K562 (cell line): ENCODE data around the gene GYPC. TPM values are rescaled to one million over a fixed set of nuclear protein-coding genes. Genes with fewer than 3 reads are reported as not detected.

ENCODE experiments used
- CEBPB ChIP-seq: fragments of 450-650 bp; IDR thresholded peaks from 2 replicates; pipeline ENCODE4 v1.6.1; 2016; ENCODE audit warnings: missing genetic modification characterization, missing compliant biosample characterization
- CREB1 ChIP-seq, 2 experiments: sonication (generic) in 1 of 2; formaldehyde crosslinking in 1 of 2; IDR thresholded peaks; 2 replicates each; pipeline versions ENCODE4 v1.6.1 to v1.8.0; 2012 to 2022; ENCODE audit warnings: inconsistent platforms in 1 of 2, mild to moderate bottlenecking in 1 of 2, missing genetic modification reagents in 1 of 2, moderate library complexity in 1 of 2
- ETV5 ChIP-seq: sonication (generic); formaldehyde crosslinking; IDR thresholded peaks from 2 replicates; pipeline ENCODE4 v1.4.0; 2020; ENCODE audit warnings: low read depth, mild to moderate bottlenecking, missing genetic modification reagents
- GTF2A2 ChIP-seq: IDR thresholded peaks from 2 replicates; pipeline ENCODE4 v1.6.1; 2016; ENCODE audit warnings: mild to moderate bottlenecking, missing genetic modification characterization, missing compliant biosample characterization
- HDAC2 ChIP-seq: fragments of 450-650 bp; IDR thresholded peaks from 2 replicates; pipeline ENCODE4 v1.6.1; 2016; ENCODE audit warnings: mild to moderate bottlenecking
- HDAC6 ChIP-seq: IDR thresholded peaks from 2 replicates; pipeline ENCODE4 v1.6.1; 2012; ENCODE audit warnings: low read depth, mild to moderate bottlenecking, control low read depth, inconsistent platforms, low read length, moderate library complexity
- HMGN3 ChIP-seq: IDR thresholded peaks from 2 replicates; pipeline ENCODE4 v1.6.1; 2011; ENCODE audit warnings: borderline replicate concordance, low read depth, mild to moderate bottlenecking, mixed read lengths, low read length; ENCODE audit not compliant: insufficient read length; ENCODE audit errors: extremely low read depth
- KDM4B ChIP-seq, 2 experiments: fragments of 450-650 bp in 1 of 2; sonication (generic) in 1 of 2; IDR thresholded peaks; 2 replicates each; pipeline ENCODE4 v1.6.1; 2016 to 2017; ENCODE audit warnings: borderline replicate concordance in 2 of 2, antibody characterized with exemption in 1 of 2, low read depth in 1 of 2, mild to moderate bottlenecking in 1 of 2
- MYNN ChIP-seq, 2 experiments: sonication (generic); formaldehyde crosslinking in 1 of 2; IDR thresholded peaks; 2 replicates each; pipeline versions ENCODE4 v1.5.0 to v1.6.1; 2016 to 2020; ENCODE audit warnings: antibody characterized with exemption in 1 of 2, missing genetic modification reagents in 1 of 2
- NFATC3 ChIP-seq: fragments of 450-650 bp; IDR thresholded peaks from 2 replicates; pipeline ENCODE4 v1.6.1; 2017; ENCODE audit warnings: mild to moderate bottlenecking
- NFYB ChIP-seq: IDR thresholded peaks from 2 replicates; pipeline ENCODE4 v1.6.1; 2011; ENCODE audit warnings: mild to moderate bottlenecking, moderate library complexity; ENCODE audit not compliant: insufficient read length; ENCODE audit errors: extremely low read depth
- RNF2 ChIP-seq: sonication (generic); IDR thresholded peaks from 2 replicates; pipeline ENCODE4 v1.6.1; 2016
- TAF9B ChIP-seq: fragments of 450-650 bp; IDR thresholded peaks from 2 replicates; pipeline ENCODE4 v1.6.1; 2018; ENCODE audit warnings: mild to moderate bottlenecking; ENCODE audit not compliant: partially characterized antibody
- TEAD4 ChIP-seq, 2 experiments: sonication (generic) in 1 of 2; formaldehyde crosslinking in 1 of 2; IDR thresholded peaks; 2 replicates each; pipeline versions ENCODE4 v1.6.1 to v1.8.0; 2012 to 2022; ENCODE audit warnings: borderline replicate concordance in 1 of 2, inconsistent platforms in 1 of 2, low read length in 1 of 2, mild to moderate bottlenecking in 1 of 2, missing genetic modification reagents in 1 of 2
- ZNF174 ChIP-seq: fragments of 250-450 bp; sonication (Bioruptor Pico); IDR thresholded peaks from 2 replicates; pipeline ENCODE4 v1.4.0; 2020; ENCODE audit warnings: mild to moderate bottlenecking
- ZNF197 ChIP-seq: fragments of 200-800 bp; sonication (Bioruptor generic); IDR thresholded peaks from 2 replicates; pipeline ENCODE4 v1.6.1; 2016; ENCODE audit warnings: low read depth, missing genetic modification characterization, missing compliant biosample characterization
- ZNF311 ChIP-seq: fragments of 250-450 bp; sonication (Bioruptor Pico); IDR thresholded peaks from 2 replicates; pipeline ENCODE4 v1.4.0; 2020; ENCODE audit warnings: mild to moderate bottlenecking, moderate library complexity
- ZNF41 ChIP-seq: fragments of 250-450 bp; sonication (Bioruptor Pico); conservative IDR thresholded peaks from 2 replicates; pipeline ENCODE4 v1.4.0; 2020; ENCODE audit warnings: mild to moderate bottlenecking
- ZNF695 ChIP-seq: fragments of 450-650 bp; formaldehyde crosslinking; IDR thresholded peaks from 2 replicates; pipeline ENCODE4 v1.4.0; 2020; ENCODE audit warnings: mild to moderate bottlenecking, moderate library complexity
- polyA plus RNA-seq, 8 experiments: library from polyadenylated mRNA; depleted of rRNA in 4 of 8; stranded (reverse) in 5 of 8; unstranded in 3 of 8; fragments of >200 nt; fragmentation: Nextera tagmentation in 2 of 8; fragmentation: Illumina TruSeq in 1 of 8; extraction: Ambion mirVana in 2 of 8; extraction: Trizol in 1 of 8; gene quantifications; 2 replicates each; pipeline versions ENCODE4 v1.2.1 to v1.2.3, GENCODE V29; 2011 to 2014; ENCODE audit warnings: inconsistent platforms in 1 of 8, missing spikeins in 1 of 8
- total RNA-seq, 7 experiments: library from RNA; depleted of rRNA in 6 of 7; stranded (reverse); fragments of >200 nt in 6 of 7; fragmentation: Illumina TruSeq in 2 of 7; extraction: Trizol in 2 of 7; gene quantifications; 2 replicates each; pipeline versions ENCODE4 v1.2.1 to v1.2.3, GENCODE V29; 2011 to 2021; ENCODE audit warnings: low replicate concordance in 1 of 7
- TF ChIP-seq, protein P1 (sequence below): sonication (generic); formaldehyde crosslinking; IDR thresholded peaks from 2 replicates; pipeline ENCODE4 v1.8.0; 2023; ENCODE audit warnings: mild to moderate bottlenecking, missing genetic modification reagents
- TF ChIP-seq, protein P2 (sequence below): fragments of 450-650 bp; IDR thresholded peaks from 2 replicates; pipeline ENCODE4 v1.6.1; 2016; ENCODE audit warnings: antibody characterized with exemption
- TF ChIP-seq, protein P3 (sequence below): fragments of 450-650 bp; IDR thresholded peaks from 2 replicates; pipeline ENCODE4 v1.6.1; 2016

Gene GYPC
- total and polyA plus RNA-seq, 9 of the 15 experiments (the other 6 are each of a cell fraction or from before 2014, with no cell fraction given) = 50.6 to 282 (median 194) TPM

DNA sequence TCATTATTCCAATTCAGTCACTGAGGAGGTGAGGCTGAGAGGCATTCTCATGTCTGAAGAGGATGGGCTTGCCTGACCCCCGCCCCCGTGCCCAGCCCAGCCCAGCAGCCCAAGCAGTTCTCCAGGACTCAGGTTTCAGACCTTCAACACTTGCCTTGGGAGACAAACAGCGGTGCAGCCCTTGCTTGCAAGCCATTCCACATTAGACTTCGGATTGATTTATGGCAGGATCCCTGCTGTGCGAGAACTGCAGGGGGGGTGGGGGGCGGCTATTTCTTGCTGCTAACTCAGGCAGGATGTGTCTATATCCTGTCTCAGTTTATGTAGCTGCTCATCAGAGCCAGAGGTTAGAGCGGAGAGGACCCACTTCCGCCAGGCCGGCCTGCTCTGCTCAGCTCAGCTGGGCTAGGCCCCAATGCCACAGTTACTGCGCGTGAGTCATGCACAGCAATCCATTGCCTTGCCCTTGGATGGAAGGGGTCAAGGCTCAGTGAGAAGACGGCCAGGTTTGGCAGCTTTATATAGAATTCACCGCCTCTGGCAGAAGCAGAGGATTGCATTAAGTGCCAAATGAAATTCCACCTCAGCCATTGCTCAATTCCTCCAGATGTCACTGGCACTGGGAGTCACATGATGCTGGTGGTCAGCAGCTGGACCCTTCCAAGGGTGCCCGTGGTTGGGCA lies 1.8 kb downstream of the GYPC start (continued):
- TF ChIP-seq ZNF41 (CRISPR knock-in tag) (no peak), TEAD4 (IDR thresholded peaks at IDR 0.05; ENCODE audit: low read length) (peak; percentile 38; the same call in 1 of the 2 replicates), TEAD4 (CRISPR knock-in tag; IDR thresholded peaks at IDR 0.05; ENCODE audit: borderline replicate concordance) (no peak), HDAC6 (no peak), MYNN (IDR thresholded peaks at IDR 0.05) (peak; percentile 76; the same call in 1 of the 2 replicates), MYNN (CRISPR knock-in tag; IDR thresholded peaks at IDR 0.05) (no peak), TAF9B (peak; percentile 82), CREB1 (IDR thresholded peaks at IDR 0.05) (0 out of 2 replicates have a peak, but pooled peaks have one; percentile 36), CREB1 (CRISPR knock-in tag; IDR thresholded peaks at IDR 0.05) (no peak), CEBPB (tag) (peak; percentile 80), ZNF311 (0 out of 2 replicates have a peak, but pooled peaks have one; percentile 17), ZNF695 (no peak), KDM4B (IDR thresholded peaks at IDR 0.05; ENCODE audit: borderline replicate concordance in 2 of 2, low read depth in 1 of 2) (peak in 1 of 2 experiments; percentile 87; a peak in 1 of 4 replicates), HDAC2 (peak; percentile 24; the same call in 1 of the 2 replicates), RNF2 (peak; percentile 78; the same call in 1 of the 2 replicates), HMGN3 (peak; percentile 19), GTF2A2 (tag) (no peak), NFYB (no peak), ZNF197 (CRISPR knock-in tag) (0 out of 2 replicates have a peak, but pooled peaks have one; percentile 27), ZNF174 (CRISPR knock-in tag) (no peak), ETV5 (CRISPR knock-in tag) (peak; percentile 87), NFATC3 (no peak)
- TF ChIP-seq, protein P1, sequence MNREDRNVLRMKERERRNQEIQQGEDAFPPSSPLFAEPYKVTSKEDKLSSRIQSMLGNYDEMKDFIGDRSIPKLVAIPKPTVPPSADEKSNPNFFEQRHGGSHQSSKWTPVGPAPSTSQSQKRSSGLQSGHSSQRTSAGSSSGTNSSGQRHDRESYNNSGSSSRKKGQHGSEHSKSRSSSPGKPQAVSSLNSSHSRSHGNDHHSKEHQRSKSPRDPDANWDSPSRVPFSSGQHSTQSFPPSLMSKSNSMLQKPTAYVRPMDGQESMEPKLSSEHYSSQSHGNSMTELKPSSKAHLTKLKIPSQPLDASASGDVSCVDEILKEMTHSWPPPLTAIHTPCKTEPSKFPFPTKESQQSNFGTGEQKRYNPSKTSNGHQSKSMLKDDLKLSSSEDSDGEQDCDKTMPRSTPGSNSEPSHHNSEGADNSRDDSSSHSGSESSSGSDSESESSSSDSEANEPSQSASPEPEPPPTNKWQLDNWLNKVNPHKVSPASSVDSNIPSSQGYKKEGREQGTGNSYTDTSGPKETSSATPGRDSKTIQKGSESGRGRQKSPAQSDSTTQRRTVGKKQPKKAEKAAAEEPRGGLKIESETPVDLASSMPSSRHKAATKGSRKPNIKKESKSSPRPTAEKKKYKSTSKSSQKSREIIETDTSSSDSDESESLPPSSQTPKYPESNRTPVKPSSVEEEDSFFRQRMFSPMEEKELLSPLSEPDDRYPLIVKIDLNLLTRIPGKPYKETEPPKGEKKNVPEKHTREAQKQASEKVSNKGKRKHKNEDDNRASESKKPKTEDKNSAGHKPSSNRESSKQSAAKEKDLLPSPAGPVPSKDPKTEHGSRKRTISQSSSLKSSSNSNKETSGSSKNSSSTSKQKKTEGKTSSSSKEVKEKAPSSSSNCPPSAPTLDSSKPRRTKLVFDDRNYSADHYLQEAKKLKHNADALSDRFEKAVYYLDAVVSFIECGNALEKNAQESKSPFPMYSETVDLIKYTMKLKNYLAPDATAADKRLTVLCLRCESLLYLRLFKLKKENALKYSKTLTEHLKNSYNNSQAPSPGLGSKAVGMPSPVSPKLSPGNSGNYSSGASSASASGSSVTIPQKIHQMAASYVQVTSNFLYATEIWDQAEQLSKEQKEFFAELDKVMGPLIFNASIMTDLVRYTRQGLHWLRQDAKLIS (CRISPR knock-in tag) = no peak
- TF ChIP-seq, protein P2, sequence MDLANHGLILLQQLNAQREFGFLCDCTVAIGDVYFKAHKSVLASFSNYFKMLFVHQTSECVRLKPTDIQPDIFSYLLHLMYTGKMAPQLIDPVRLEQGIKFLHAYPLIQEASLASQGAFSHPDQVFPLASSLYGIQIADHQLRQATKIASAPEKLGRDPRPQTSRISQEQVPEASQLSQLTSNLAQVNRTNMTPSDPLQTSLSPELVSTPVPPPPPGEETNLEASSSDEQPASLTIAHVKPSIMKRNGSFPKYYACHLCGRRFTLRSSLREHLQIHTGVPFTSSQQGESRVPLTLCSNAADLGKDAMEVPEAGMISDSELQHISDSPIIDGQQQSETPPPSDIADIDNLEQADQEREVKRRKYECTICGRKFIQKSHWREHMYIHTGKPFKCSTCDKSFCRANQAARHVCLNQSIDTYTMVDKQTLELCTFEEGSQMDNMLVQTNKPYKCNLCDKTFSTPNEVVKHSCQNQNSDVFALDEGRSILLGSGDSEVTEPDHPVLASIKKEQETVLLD = peak; percentile 66; the same call in 1 of the 2 replicates
- TF ChIP-seq, protein P3, sequence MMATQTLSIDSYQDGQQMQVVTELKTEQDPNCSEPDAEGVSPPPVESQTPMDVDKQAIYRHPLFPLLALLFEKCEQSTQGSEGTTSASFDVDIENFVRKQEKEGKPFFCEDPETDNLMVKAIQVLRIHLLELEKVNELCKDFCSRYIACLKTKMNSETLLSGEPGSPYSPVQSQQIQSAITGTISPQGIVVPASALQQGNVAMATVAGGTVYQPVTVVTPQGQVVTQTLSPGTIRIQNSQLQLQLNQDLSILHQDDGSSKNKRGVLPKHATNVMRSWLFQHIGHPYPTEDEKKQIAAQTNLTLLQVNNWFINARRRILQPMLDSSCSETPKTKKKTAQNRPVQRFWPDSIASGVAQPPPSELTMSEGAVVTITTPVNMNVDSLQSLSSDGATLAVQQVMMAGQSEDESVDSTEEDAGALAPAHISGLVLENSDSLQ = peak; percentile 94
